H9 (cell line): Measurements from ENCODE around the gene ALG14. TPM values are rescaled to one million over a fixed set of nuclear protein-coding genes. Genes with fewer than 3 reads are reported as not detected.

ENCODE experiments used
- DNase-seq: peaks from one replicate; pipeline ENCODE4 v3.0.0-alpha.2; 2017
- H2AFZ ChIP-seq: one replicate; pipeline ENCODE4 v1.6.1; 2013; ENCODE audit warnings: mild to moderate bottlenecking, low read length, control low read depth, moderate library complexity
- H2AK5ac ChIP-seq: 2 replicates; pipeline ENCODE4 v1.6.1; 2013; ENCODE audit warnings: low read length, control low read depth, mixed read lengths; ENCODE audit not compliant: insufficient read length
- H2BK120ac ChIP-seq: one replicate; pipeline ENCODE4 v1.6.1; 2013; ENCODE audit warnings: low read depth, mild to moderate bottlenecking, low read length, control low read depth, inconsistent platforms; ENCODE audit not compliant: poor library complexity, severe bottlenecking
- H2BK12ac ChIP-seq: 2 replicates; pipeline ENCODE4 v1.6.1; 2013; ENCODE audit warnings: low read length, control low read depth, mixed read lengths, low read depth; ENCODE audit not compliant: insufficient read length
- H2BK15ac ChIP-seq: 2 replicates; pipeline ENCODE4 v1.6.1; 2013; ENCODE audit warnings: low read depth, low read length, control low read depth
- H2BK20ac ChIP-seq: one replicate; pipeline ENCODE4 v1.6.1; 2013; ENCODE audit warnings: low read depth, mild to moderate bottlenecking, low read length, control low read depth, inconsistent platforms; ENCODE audit not compliant: poor library complexity, severe bottlenecking
- H2BK5ac ChIP-seq: 2 replicates; pipeline ENCODE4 v1.6.1; 2013; ENCODE audit warnings: low read length, control low read depth, mixed read lengths; ENCODE audit not compliant: insufficient read length
- H3K14ac ChIP-seq: 2 replicates; pipeline ENCODE4 v1.6.1; 2013; ENCODE audit warnings: low read length, control low read depth; ENCODE audit not compliant: insufficient read depth
- H3K18ac ChIP-seq: 2 replicates; pipeline ENCODE4 v1.6.1; 2013; ENCODE audit warnings: low read depth, mild to moderate bottlenecking, mixed read lengths, low read length, control low read depth; ENCODE audit not compliant: insufficient read length
- H3K23ac ChIP-seq: 2 replicates; pipeline ENCODE4 v1.6.1; 2013; ENCODE audit warnings: low read length, control low read depth, mixed read lengths, low read depth; ENCODE audit not compliant: insufficient read length
- H3K23me2 ChIP-seq: 2 replicates; pipeline ENCODE4 v1.6.1; 2013; ENCODE audit warnings: low read depth, mild to moderate bottlenecking, mixed read lengths, low read length, control low read depth; ENCODE audit not compliant: insufficient read length, poor library complexity, severe bottlenecking
- H3K27ac ChIP-seq: 2 replicates; pipeline ENCODE4 v1.5.1; 2013; ENCODE audit warnings: low read length, control low read depth, mixed read lengths, low read depth; ENCODE audit not compliant: insufficient read length
- H3K27me3 ChIP-seq: 2 replicates; pipeline ENCODE4 v1.6.1; 2013; ENCODE audit warnings: low read length, control low read depth, inconsistent platforms; ENCODE audit not compliant: insufficient read depth
- H3K4ac ChIP-seq: 2 replicates; pipeline ENCODE4 v1.6.1; 2013; ENCODE audit warnings: low read depth, mild to moderate bottlenecking, control low read depth, inconsistent platforms, low read length, moderate library complexity
- H3K4me1 ChIP-seq: 2 replicates; pipeline ENCODE4 v1.6.1; 2013; ENCODE audit warnings: low read length, control low read depth, inconsistent platforms; ENCODE audit not compliant: insufficient read depth
- H3K4me2 ChIP-seq: 2 replicates; pipeline ENCODE4 v1.6.1; 2013; ENCODE audit warnings: low read length, control low read depth, mixed read lengths; ENCODE audit not compliant: insufficient read length, insufficient read depth
- H3K56ac ChIP-seq: 2 replicates; pipeline ENCODE4 v1.6.1; 2013; ENCODE audit warnings: low read depth, mild to moderate bottlenecking, mixed read lengths, low read length, control low read depth; ENCODE audit not compliant: insufficient read length
- H3K79me1 ChIP-seq: 2 replicates; pipeline ENCODE4 v1.6.1; 2013; ENCODE audit warnings: low read depth, mild to moderate bottlenecking, moderate library complexity, low read length, control low read depth, inconsistent platforms; ENCODE audit not compliant: insufficient read depth, poor library complexity, severe bottlenecking
- H3K79me2 ChIP-seq: 2 replicates; pipeline ENCODE4 v1.6.1; 2013; ENCODE audit warnings: low read length, control low read depth, inconsistent platforms; ENCODE audit not compliant: insufficient read depth
- H3K9ac ChIP-seq: 2 replicates; pipeline ENCODE4 v1.6.1; 2013; ENCODE audit warnings: low read length, control low read depth, mixed read lengths; ENCODE audit not compliant: insufficient read length; ENCODE audit errors: extremely low read depth
- H3K9me3 ChIP-seq: one replicate; pipeline ENCODE4 v1.6.1; 2013; ENCODE audit warnings: low read depth, low read length, inconsistent platforms; ENCODE audit not compliant: control insufficient read depth
- H3T11ph ChIP-seq: one replicate; pipeline ENCODE4 v1.6.1; 2013; ENCODE audit warnings: mild to moderate bottlenecking, low read length, control low read depth, inconsistent platforms
- H4K20me1 ChIP-seq: one replicate; pipeline ENCODE4 v1.6.1; 2013; ENCODE audit not compliant: control insufficient read depth, insufficient read length, insufficient read depth
- H4K5ac ChIP-seq: 2 replicates; pipeline ENCODE4 v1.6.1; 2013; ENCODE audit warnings: low read depth, mild to moderate bottlenecking, mixed read lengths, low read length, control low read depth; ENCODE audit not compliant: insufficient read length
- H4K8ac ChIP-seq: replicated peaks from 2 replicates; pipeline ENCODE4 v1.6.1; 2013; ENCODE audit warnings: low read length, control low read depth, mixed read lengths, low read depth; ENCODE audit not compliant: insufficient read length
- H4K91ac ChIP-seq: 2 replicates; pipeline ENCODE4 v1.6.1; 2013; ENCODE audit warnings: low read depth, mild to moderate bottlenecking, moderate library complexity, mixed read lengths, low read length, control low read depth; ENCODE audit not compliant: insufficient read length
- H3K27ac Mint-ChIP-seq, 3 experiments: 2 replicates in 2 of 3; 3 replicates in 1 of 3; pipeline ENCODE4 v1.8.0; 2020 to 2021; ENCODE audit warnings: mixed read lengths in 3 of 3, mild to moderate bottlenecking in 1 of 3, moderate library complexity in 1 of 3
- H3K27me3 Mint-ChIP-seq: 2 replicates; pipeline ENCODE4 v1.8.0; 2021; ENCODE audit warnings: low read depth, mild to moderate bottlenecking, moderate library complexity, mixed read lengths
- H3K36me3 Mint-ChIP-seq, 3 experiments: 2 replicates in 2 of 3; 3 replicates in 1 of 3; pipeline ENCODE4 v1.8.0; 2020 to 2021; ENCODE audit warnings: low read depth in 3 of 3, mixed read lengths in 3 of 3; ENCODE audit not compliant: insufficient read depth in 1 of 3
- H3K4me1 Mint-ChIP-seq, 2 experiments: 2 replicates each; pipeline ENCODE4 v1.8.0; 2020; ENCODE audit warnings: mixed read lengths in 2 of 2
- H3K4me3 Mint-ChIP-seq, 2 experiments: 2 replicates in 1 of 2; 3 replicates in 1 of 2; pipeline ENCODE4 v1.8.0; 2020 to 2021; ENCODE audit warnings: mild to moderate bottlenecking in 2 of 2, mixed read lengths in 2 of 2, moderate library complexity in 1 of 2
- H3K9me3 Mint-ChIP-seq, 2 experiments: 2 replicates in 1 of 2; 3 replicates in 1 of 2; pipeline ENCODE4 v1.8.0; 2020; ENCODE audit warnings: mild to moderate bottlenecking in 2 of 2, mixed read lengths in 2 of 2, moderate library complexity in 1 of 2
- WGBS: extraction: QIAGEN DNeasy Blood & Tissue Kit; methylation state at CpG from one replicate; pipeline ENCODE4 v1.1.7; 2013; ENCODE audit warnings: missing lambda C conversion rate, low lambda C conversion rate, mixed read lengths; ENCODE audit not compliant: insufficient read length; ENCODE audit errors: extremely low coverage; 5-methylcytosine and 5-hydroxymethylcytosine counted together
- total RNA-seq: library from RNA; stranded (reverse); gene quantifications from 2 replicates; pipeline ENCODE4 v1.2.1, GENCODE V29; 2021
- TF ChIP-seq, protein P1 (sequence below): fragments of 200-600 bp; sonication (generic); conservative IDR thresholded peaks from 3 replicates; pipeline ENCODE4 v1.8.0; 2021; ENCODE audit warnings: antibody characterized with exemption, mild to moderate bottlenecking

The ALG14 gene
- total RNA-seq, 1 experiment from 2014 or later: 2.5 TPM

DNA sequence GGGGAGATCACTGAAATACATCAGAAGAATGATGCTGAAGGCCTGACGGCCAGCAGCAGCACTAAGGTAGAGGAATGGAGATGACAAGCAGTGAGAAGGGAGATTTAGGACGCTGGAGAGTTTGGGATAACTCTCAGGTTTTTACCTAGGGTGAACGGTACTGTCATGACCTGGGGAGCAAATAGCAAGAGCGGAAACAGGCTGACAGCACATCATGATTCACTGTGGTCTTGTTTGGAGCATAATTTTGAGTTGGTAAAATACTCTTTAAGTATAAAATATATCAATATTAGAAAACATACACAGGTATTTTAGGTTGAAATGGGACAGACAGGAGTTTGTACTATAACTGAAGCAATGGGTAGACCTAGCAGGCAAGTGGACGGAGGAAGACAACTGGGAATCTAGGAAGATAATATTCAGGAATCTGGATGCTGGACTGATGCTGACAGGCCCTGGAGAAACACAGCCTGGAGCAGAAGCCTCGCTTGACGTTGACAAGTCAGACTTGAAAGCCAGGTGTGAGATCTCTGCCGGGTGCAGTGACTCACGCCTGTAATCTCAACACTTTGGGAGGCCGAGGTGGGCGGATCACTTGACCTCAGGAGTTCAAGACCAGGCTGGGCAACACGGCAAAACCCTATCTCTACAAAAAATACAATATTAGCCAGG, 33.3 kb downstream of the ALG14 start:
- no peak overlapping the region for H3K18ac ChIP-seq
- Mint-ChIP-seq H3K27me3 (no peaks in the 10 kb centered on the region), H3K36me3 (no peaks in the 10 kb centered on the region), H3K9me3 (no peaks in the 10 kb centered on the region), H3K27ac (no peak overlapping the region), H3K4me3 (no peak overlapping the region), H3K4me1 (peaks cover 0 to 4% of the 10 kb centered on the region in 2 experiments; a peak in 1 of 4 replicates)
- H3K4ac ChIP-seq: no peak overlapping the region
- no peak overlapping the region for H3K56ac ChIP-seq
- TF ChIP-seq, protein P1, sequence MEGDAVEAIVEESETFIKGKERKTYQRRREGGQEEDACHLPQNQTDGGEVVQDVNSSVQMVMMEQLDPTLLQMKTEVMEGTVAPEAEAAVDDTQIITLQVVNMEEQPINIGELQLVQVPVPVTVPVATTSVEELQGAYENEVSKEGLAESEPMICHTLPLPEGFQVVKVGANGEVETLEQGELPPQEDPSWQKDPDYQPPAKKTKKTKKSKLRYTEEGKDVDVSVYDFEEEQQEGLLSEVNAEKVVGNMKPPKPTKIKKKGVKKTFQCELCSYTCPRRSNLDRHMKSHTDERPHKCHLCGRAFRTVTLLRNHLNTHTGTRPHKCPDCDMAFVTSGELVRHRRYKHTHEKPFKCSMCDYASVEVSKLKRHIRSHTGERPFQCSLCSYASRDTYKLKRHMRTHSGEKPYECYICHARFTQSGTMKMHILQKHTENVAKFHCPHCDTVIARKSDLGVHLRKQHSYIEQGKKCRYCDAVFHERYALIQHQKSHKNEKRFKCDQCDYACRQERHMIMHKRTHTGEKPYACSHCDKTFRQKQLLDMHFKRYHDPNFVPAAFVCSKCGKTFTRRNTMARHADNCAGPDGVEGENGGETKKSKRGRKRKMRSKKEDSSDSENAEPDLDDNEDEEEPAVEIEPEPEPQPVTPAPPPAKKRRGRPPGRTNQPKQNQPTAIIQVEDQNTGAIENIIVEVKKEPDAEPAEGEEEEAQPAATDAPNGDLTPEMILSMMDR: no peak
- no peak overlapping the region for H2AK5ac ChIP-seq
- H2BK120ac ChIP-seq: no peak overlapping the region
- H2BK20ac ChIP-seq: no peak overlapping the region
- no CpG with 5 or more reads among the region's 12 CpGs for WGBS
- no peak overlapping the region for H3T11ph ChIP-seq
- H2BK15ac ChIP-seq: no peak overlapping the region
- no peak overlapping the region for H4K91ac ChIP-seq
- no peak overlapping the region for H2AFZ ChIP-seq
- DNase-seq: no peak
- H3K4me1 ChIP-seq: no peaks in the 10 kb centered on the region
- H3K79me2 ChIP-seq: no peaks in the 10 kb centered on the region
- H3K4me2 ChIP-seq: no peak overlapping the region
- no peaks in the 10 kb centered on the region for H4K20me1 ChIP-seq
- H3K23me2 ChIP-seq: no peaks in the 10 kb centered on the region
- no peaks in the 10 kb centered on the region for H3K79me1 ChIP-seq
- H4K5ac ChIP-seq: no peak overlapping the region
- H4K8ac ChIP-seq: no peak overlapping the region
- H2BK12ac ChIP-seq: no peak overlapping the region
- no peak overlapping the region for H3K9ac ChIP-seq
- H3K9me3 ChIP-seq: no peaks in the 10 kb centered on the region
- no peak overlapping the region for H3K27ac ChIP-seq
- H3K27me3 ChIP-seq: no peaks in the 10 kb centered on the region
- no peak overlapping the region for H2BK5ac ChIP-seq
- H3K23ac ChIP-seq: no peak overlapping the region
- no peak overlapping the region for H3K14ac ChIP-seq
